WTC11 (cell line): ENCODE measurements around the gene UCP3.

Experiments
- ESRRA ChIP-seq: sonication (generic); formaldehyde crosslinking; IDR thresholded peaks from 2 replicates; pipeline ENCODE4 v1.8.1; 2022; ENCODE audit warnings: mild to moderate bottlenecking, missing genetic modification reagents, borderline replicate concordance
- JUN ChIP-seq: sonication (generic); formaldehyde crosslinking; IDR thresholded peaks from 2 replicates; pipeline ENCODE4 v1.8.0; 2023; ENCODE audit warnings: mild to moderate bottlenecking, missing genetic modification reagents
- MYBL2 ChIP-seq: sonication (generic); formaldehyde crosslinking; IDR thresholded peaks from 2 replicates; pipeline ENCODE4 v1.8.1; 2023; ENCODE audit warnings: mild to moderate bottlenecking, moderate library complexity, missing genetic modification reagents
- TEAD1 ChIP-seq: sonication (generic); formaldehyde crosslinking; IDR thresholded peaks from 2 replicates; pipeline ENCODE4 v1.8.0; 2022; ENCODE audit warnings: mild to moderate bottlenecking, missing genetic modification reagents
- TF ChIP-seq, protein P1 (sequence below): fragments of 200-600 bp; IDR thresholded peaks from 2 replicates; pipeline ENCODE4 v1.8.0; 2022; ENCODE audit warnings: antibody characterized with exemption

- TF ChIP-seq TEAD1, result no peak
- TF ChIP-seq, protein P1, sequence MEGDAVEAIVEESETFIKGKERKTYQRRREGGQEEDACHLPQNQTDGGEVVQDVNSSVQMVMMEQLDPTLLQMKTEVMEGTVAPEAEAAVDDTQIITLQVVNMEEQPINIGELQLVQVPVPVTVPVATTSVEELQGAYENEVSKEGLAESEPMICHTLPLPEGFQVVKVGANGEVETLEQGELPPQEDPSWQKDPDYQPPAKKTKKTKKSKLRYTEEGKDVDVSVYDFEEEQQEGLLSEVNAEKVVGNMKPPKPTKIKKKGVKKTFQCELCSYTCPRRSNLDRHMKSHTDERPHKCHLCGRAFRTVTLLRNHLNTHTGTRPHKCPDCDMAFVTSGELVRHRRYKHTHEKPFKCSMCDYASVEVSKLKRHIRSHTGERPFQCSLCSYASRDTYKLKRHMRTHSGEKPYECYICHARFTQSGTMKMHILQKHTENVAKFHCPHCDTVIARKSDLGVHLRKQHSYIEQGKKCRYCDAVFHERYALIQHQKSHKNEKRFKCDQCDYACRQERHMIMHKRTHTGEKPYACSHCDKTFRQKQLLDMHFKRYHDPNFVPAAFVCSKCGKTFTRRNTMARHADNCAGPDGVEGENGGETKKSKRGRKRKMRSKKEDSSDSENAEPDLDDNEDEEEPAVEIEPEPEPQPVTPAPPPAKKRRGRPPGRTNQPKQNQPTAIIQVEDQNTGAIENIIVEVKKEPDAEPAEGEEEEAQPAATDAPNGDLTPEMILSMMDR, result no peak
- TF ChIP-seq MYBL2 (CRISPR knock-in tag), result no peak
- no peak for TF ChIP-seq JUN (CRISPR knock-in tag)
- no peak for TF ChIP-seq ESRRA (CRISPR knock-in tag)
Observed at GRCh38 chr11:74033046-74033445, 24.2 kb upstream of the UCP3 start.
